RKO (cell line): ENCODE measurements around the gene IQCE.

Experiments
- DNase-seq: peaks from one replicate; pipeline ENCODE4 v3.0.0-alpha.2; 2016; ENCODE audit warnings: low spot score

The IQCE gene

GRCh38 chr7:2633538-2634266 is 74.9 kb downstream of the IQCE start:
- peak; percentile 88 for DNase-seq

DNA sequence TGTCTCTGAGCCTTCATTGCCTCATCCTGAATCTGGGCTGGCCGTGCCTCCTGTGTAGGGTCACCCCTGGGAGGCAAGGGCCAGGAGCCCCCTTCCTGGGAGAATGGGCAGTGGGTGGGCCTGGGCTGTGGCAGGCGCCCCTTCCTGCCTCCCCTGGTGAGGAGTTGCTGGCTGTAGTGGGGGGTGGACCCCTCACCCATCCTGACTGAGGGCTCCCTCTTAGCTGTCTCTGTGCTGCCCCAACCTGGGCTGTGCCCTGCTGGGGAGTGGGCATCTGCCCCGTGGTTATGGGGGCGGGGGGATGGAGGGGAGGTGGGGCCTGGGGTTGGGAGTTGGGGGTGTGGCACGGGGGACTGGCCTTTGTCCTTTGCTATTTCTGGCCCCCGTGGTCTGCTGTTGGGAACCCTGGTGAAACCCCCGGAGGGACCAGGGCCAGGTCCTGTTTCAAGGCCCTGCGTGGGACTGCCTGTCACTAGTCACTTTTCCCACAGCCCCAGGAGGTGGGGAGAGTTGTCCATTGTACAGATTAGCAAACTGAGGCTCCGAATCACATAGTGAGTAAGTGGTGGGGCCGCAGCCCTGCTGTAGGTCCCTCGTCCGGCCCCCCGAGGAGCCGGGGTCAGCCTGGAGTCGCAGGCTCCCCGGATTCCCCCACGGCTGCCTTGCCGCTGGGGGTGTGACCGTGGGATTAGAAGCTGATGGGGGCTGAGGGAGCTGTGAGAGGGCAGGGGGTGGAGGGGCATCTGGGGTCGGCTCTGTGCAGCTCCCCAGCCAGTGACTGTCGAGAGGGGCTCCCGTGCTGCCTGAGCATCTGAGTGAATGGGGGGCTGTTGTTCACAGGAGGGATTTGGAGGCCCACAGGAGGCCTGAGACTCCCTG is 75.7 kb downstream of the IQCE start:
- DNase-seq = no peak

DNA sequence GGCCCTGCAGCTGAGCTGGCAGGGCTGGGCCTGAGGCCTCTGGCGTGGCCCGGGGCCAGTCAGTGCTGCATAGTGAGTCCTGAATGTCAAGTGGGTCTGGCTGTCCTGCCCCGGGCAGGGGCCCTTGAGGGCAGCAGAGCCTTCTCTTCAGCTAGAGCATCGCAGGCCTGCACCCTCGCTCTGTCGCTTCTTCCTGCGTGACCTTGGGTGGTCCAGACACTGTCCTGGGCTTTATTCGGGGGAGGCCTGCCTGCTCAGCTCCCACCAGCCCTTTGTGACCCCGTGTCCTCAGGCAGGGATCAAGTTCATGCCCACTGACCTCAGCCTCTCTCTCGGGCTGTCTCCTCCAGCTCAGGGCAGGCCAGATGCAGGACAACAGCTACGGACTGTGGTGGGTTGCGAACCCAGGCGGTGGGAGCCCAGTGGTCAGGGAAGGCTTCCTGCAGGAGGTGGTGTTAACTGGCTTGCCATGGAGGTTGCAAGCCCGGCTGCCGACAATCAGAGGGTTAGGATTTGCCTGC is 76.4 kb downstream of the IQCE start:
- no peak for DNase-seq

DNA sequence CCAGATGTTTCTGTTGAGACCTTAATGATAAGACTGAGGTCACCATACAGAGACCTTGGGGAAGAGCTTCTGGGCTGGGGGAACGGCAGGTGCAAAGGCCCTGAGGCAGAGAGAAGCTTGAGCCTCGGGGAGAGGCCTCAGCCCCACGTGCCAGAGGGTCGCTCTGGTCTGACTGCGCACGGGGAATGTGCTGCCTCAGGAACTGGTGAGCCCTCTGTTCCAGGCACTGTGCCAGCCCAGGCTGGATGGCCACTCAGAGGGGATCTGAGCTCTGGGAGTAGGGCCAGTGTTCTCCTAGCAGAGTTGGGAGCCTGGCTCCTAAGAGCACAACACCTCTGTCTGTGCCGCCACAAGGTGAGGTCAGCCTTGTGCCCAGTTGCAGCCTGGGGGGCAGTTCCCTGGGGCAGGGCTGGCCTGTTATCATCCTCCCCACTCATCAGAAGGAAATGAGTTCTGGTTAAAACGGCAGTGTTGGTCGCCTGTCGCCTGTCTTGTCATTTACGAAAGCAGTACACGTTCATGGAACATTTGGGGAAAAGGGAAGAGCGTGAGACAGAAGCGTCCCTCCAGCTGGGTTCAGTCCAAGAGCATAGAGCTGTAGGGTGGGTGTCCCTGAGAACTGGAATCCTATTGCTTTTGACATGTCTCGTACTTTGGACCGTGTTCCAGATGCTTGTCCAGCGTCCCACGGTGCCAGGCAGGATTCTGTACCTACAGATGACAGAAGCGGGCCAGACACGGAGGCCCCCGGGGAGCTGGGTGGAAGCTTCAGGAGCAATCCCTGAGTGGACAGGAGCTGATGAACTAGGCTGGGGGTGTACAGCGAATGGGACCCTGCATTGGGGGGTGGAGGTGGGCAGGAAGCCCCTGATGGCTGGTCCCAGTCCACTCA is 77.3 kb downstream of the IQCE start:
- no peak for DNase-seq

- DNase-seq = no peak
These were observed 78.3 kb downstream of the IQCE start for GRCh38 chr7:2637066-2637471.

GRCh38 chr7:2637505-2638223 is 78.9 kb downstream of the IQCE start:
- DNase-seq = no peak

DNA sequence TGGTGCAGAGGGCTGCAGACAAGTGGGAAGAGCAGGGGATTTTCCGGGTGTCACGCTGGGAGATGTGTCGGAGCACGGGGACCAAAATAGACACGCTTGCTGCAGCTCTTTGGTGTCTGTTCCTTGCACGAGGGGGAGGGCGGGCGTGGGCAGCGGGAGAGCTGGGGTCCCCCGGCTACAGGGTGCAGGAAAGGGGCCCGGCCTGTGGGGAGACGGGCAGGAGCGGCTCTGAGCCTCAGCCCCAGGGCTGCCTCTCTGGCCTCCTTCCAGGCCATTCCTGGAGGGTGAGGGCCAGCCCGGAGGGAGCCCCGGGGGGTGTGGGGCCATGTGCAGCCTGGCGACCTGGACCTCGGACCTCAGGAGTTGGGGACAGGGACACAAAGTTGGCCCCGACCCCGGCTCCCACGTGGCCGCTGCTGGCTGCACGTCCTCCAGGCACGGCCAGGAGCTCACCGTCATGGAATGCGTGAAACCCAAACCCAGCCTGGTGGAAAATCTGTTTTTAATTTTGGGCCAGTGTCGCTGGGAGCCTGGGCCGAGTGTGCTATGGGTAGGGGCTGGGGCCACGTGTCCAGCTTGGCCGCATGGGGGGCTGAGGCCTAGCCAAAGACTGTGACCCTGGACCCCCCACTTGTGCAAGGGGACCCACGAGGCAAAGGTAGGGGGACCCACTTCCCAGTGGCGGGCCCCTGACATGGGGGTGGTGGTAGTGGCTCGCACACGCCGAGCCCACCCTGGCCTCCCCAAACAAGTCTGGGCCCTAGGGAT is 79.6 kb downstream of the IQCE start:
- no peak for DNase-seq

DNA sequence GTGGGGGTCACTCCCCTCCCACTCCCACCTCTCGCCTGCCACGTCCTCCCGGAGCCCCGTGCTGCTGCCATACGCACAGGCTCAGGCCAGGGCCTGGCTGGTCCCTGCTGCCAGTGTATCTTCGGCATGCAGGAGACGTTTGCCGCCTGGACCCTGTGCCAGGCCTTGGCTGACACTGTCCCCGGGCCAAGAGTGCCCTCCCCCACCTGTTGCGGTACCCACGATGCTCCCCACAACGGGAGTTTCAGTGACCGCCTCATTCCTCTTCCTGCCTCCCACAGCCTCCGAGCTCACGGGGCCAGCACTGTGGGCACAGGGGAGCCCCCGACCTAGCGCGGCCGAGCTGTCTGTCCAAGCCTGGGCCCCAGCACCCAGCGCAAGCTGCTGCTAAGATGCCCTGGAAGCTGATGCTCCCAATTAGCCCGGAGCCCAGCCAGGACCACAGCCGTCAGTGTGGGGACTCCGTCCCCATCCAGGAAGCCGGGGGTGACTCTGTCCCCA is 80.5 kb downstream of the IQCE start:
- no peak for DNase-seq

GRCh38 chr7:2639695-2640481 is 81.1 kb downstream of the IQCE start:
- no peak for DNase-seq

GRCh38 chr7:2640482-2640830 is 81.7 kb downstream of the IQCE start:
- no peak for DNase-seq

- no peak for DNase-seq
These were observed 82.1 kb downstream of the IQCE start for GRCh38 chr7:2640846-2641316.

- DNase-seq = no peak
These were observed 82.9 kb downstream of the IQCE start for GRCh38 chr7:2641406-2642393.

GRCh38 chr7:2643386-2644219 is 84.8 kb downstream of the IQCE start:
- DNase-seq = no peak

GRCh38 chr7:2644220-2644561 is 85.4 kb downstream of the IQCE start:
- DNase-seq = no peak

- DNase-seq = no peak
These were observed 85.9 kb downstream of the IQCE start for GRCh38 chr7:2644562-2645273.

GRCh38 chr7:2645274-2645868 is 86.6 kb downstream of the IQCE start:
- DNase-seq = no peak

- DNase-seq = no peak
These were observed 87.5 kb downstream of the IQCE start for GRCh38 chr7:2646336-2646679.
